ENCODE measurements around the gene CREB5.

DNA sequence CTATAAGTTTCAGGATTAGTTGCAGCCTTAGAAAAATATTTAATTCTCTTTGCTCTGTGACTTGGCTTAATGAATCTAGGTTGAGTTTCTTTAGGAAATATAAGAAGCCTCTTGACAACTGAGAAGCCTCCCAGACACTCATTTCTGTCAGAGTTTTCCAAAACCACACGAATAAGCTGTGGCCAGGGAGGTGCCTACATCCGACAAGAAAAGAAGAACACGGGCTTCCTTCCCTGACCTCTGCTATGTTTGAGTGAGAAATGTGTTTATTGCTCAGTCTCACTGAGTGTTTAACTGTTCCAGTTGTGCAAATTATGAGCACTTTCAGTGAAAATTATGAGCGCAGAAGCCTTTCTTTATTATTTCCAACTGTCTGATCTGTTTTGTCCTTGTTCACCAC lies 440.8 kb downstream of the CREB5 start:
- TF ChIP-seq, protein P1, sequence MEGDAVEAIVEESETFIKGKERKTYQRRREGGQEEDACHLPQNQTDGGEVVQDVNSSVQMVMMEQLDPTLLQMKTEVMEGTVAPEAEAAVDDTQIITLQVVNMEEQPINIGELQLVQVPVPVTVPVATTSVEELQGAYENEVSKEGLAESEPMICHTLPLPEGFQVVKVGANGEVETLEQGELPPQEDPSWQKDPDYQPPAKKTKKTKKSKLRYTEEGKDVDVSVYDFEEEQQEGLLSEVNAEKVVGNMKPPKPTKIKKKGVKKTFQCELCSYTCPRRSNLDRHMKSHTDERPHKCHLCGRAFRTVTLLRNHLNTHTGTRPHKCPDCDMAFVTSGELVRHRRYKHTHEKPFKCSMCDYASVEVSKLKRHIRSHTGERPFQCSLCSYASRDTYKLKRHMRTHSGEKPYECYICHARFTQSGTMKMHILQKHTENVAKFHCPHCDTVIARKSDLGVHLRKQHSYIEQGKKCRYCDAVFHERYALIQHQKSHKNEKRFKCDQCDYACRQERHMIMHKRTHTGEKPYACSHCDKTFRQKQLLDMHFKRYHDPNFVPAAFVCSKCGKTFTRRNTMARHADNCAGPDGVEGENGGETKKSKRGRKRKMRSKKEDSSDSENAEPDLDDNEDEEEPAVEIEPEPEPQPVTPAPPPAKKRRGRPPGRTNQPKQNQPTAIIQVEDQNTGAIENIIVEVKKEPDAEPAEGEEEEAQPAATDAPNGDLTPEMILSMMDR (IDR thresholded peaks at IDR 0.05), result no peak
- TF ChIP-seq POLR2AphosphoS5 (IDR thresholded peaks at IDR 0.05) (no peak), EP300 (IDR thresholded peaks at IDR 0.05) (no peak)
